HG03196 (cell line): ENCODE results near the gene PREX1.

Source experiments
- ATAC-seq: cut with Tn5 transposase; IDR thresholded peaks from one replicate; pipeline ENCODE4 v1.9.1; 2021; ENCODE audit not compliant: unreplicated experiment

PREX1 gene

DNA sequence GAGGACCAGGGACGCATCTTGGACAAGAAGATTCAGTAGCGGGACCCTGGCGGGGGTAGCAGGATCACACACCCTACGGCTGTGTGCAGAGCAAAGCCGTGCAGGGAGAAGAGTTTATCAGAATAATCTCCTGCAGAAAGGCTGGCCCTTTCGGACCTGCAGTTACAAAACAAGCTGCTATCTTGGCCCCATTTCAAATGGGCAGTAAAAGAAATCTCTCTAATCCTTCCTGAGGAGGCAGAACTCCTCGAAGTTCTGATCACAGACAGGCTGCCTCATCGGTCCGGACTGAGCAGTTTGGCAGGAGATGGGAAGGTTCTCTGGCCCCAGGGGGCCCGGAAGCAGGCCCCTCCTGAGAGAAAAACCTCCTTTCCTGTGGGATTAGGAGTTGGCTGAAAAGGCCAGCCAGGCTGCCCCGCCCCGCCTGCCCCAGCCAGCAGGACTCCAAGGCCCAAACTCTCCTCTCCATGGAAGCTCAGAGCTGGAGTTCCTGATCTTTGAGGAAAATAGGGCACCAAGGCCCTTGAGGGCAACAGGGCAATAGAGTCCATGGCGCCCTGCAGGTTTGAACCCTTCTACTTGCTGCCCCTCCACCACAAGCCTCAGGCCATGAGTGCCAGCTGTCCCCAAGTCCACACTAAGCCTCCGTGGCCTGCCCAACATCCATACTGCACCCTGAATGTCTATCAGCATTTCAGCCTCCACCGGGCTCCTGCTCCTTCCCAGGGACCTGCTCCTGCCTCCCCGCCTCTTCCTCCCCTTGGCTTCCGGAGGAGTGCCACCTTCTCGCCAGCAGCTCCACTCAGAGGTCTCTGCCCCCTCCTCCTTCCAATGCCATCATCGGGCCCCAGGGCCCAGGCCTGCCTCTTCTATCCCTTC lies 141.3 kb downstream of the PREX1 start:
- no peak for ATAC-seq

DNA sequence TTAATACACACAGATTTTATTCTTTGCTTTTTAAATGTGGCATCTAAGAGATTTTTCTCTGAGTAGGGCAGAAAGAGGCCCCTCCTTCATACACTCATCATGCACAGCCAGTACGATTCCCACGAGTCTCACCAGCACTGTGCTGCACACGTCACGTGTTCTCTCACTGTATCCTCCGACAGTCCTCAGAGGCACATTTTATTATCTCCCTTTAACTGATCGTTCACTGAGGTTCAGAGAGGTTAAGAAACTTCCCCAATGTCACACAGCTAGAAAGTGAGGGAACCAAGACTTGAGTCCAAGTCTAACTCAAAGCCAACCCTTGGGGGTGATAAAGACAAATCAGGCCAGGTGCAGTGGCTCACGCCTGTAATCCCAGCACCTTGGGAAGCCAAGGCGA lies 142.5 kb downstream of the PREX1 start:
- ATAC-seq = no peak

- ATAC-seq = no peak
These were observed 143.2 kb downstream of the PREX1 start for GRCh38 chr20:48684501-48685041.

GRCh38 chr20:48683467-48684175 lies 144.2 kb downstream of the PREX1 start:
- no peak for ATAC-seq

GRCh38 chr20:48682529-48683363 lies 145.1 kb downstream of the PREX1 start:
- no peak for ATAC-seq

DNA sequence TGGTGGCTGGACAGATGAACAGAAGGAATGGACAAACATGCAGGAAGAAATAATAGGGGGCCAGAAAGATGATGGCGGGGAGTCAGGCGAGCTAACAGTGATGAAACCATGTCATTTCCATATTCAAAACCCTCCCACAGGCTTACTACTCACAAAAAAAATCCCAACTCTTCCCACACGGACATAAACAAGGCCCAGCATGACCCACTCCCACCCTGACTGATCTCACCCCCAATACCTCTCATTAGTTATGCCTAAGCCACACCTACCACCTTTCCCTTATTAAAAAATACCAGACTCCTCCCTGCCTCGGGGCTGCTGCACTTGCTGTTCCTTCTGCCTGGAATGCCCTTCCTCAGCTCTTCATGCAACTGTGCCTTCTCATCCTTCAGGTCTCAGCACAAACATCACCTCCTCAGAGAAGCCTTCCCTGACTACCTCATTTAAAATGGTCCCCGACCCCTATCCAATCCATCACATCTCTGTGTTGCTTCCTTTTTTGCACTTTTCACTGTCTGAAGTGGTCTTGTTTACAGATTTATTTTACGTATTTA lies 145.8 kb downstream of the PREX1 start:
- ATAC-seq = no peak

- no peak for ATAC-seq
These were observed 146.5 kb downstream of the PREX1 start for GRCh38 chr20:48681201-48681872.

DNA sequence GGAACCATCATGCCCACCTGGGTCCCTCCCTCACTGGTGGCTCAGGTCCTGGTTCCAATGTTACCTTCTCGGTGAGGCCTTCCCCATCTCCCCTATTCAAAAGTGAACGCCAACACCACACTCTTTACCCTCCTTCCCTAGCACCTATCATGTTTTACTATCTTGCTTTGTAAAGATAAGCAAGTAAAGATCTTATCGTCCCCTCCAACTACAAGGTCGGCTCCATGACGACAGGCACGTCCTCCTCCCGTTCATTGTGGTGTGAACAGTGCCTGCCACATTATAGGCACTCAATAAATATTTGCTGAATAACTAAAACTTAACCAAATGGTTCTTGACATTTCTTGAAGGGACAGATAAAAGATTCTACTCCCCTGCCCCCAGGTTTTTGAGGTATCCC lies 147.1 kb downstream of the PREX1 start:
- no peak for ATAC-seq

- no peak for ATAC-seq
These were observed 148.2 kb downstream of the PREX1 start for GRCh38 chr20:48679599-48679998.

DNA sequence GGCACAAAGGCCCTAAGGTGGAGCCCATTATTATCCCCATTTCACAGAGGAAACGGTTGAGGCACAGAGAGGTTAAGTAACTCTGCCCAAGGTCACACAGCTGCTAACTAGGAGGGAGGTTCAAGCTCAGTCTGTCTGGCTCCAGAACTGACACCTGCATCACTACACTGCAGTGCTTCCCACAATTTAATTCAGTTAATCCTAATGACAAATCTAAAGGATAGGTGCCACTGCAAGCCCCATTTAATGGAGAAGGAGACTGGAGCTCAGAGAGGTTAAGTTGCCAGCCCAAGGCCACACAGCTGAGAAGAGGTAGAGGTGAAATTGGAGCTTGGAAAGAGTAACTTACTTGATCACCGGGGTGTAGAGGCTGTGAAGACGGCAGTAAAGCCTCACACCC lies 148.8 kb downstream of the PREX1 start:
- no peak for ATAC-seq

- no peak for ATAC-seq
These were observed 149.4 kb downstream of the PREX1 start for GRCh38 chr20:48678421-48678820.

- ATAC-seq = no peak
These were observed 150.9 kb downstream of the PREX1 start for GRCh38 chr20:48676795-48677460.

- no peak for ATAC-seq
These were observed 151.7 kb downstream of the PREX1 start for GRCh38 chr20:48676125-48676524.

DNA sequence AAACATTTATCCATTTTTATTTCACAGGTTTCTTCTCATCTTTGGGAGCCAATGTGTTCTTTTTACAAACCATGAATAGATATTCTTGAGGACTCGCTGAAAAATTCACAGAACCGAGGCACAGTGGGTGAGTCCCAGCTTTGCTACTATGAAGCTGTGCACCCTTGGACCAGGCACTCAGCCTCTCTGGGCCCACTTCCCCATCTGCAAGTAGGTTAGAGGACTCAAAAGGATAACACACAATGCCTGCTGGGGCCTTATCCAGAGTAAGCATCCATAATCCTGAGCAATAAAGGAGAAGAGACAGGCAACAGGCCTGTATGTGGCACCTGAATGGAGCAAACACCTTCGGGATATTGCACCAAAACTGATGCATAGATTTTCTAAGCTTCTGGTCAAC lies 153.3 kb downstream of the PREX1 start:
- no peak for ATAC-seq

- ATAC-seq = no peak
These were observed 154.3 kb downstream of the PREX1 start for GRCh38 chr20:48673507-48673906.

- no peak for ATAC-seq
These were observed 155.5 kb downstream of the PREX1 start for GRCh38 chr20:48672324-48672723.

DNA sequence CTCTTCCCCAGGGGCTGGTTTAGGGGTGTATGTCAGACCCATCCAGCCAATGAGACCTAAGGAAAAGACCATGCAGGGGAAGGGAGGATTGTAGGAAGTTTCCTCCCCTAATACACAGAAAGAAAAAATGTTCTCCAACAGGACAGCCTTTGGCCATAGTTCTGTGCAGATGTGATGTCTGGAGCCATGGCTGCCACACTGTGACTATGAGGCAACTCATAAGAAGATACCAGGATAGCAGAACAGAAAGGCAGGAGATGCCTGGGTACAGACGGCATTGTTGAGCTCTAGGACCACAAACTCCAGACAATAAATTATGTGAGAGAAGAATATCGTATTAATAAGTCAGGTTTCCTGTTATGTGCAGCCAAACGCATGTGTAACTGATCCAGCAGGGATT lies 156.7 kb downstream of the PREX1 start:
- ATAC-seq = no peak

DNA sequence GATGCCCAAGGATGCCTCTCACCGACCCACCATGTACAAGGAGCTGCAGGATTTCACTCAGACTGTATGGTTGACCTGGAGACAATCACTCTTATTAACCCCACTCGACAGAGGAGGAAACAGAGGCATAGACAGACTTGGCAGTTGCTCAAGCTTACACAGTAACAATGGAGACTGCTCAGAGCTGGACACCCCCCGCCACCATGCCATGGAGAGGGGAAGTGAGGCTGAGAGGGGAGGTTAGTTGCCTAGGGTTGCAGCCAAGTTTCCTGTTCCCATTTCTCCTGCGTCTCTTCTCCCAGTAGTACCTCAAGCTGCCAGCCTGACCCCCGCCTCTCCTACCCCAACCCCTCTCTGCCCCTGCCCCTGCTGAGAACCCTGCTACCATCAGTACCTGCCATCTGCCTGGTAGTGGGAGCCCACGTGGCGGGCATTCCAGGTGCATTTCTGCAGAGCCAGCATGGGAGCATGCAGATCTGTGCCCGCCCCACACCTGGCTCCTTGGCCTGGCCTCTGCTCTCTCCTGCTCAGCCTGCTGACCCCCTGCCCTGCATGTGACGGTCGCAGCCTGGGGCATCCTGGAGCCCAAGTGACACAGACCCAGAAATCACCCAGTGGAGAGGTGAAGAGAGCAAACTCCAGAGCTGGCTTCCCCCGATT lies 157.7 kb downstream of the PREX1 start:
- ATAC-seq = no peak

DNA sequence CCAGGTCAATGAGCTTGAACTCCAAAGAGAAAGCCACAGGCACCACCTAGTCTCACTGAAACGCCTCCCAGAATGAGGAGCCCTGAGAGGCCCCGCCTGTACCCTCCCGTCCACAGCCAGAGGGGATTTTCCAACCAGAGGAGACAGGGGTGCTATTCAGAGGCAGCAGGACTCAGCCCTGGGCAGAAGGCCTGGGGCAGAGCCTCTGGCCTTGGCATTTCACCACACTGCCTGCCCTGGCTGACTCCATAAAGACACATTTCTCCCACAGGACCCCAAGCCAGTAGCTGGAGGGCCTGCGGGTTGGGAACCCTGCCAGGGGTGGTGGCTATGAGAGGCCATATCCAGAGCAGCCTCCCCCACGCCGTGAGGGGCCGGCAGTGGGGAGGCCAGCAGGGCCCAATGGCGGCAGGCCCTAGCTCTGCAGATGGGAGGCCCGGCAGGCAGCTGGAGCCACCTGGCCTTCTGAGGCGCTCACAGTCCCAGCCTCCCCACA lies 159.3 kb downstream of the PREX1 start:
- ATAC-seq = no peak
